Bronchial epithelial cell (primary cell): ENCODE results near the gene RIC1. TPM values are rescaled to one million over a fixed set of nuclear protein-coding genes. Genes with fewer than 3 reads are reported as not detected.
"Not testable (repeated sequence)": the region's sequence is repeated elsewhere in the genome, so short reads cannot be mapped to it uniquely, and the experiment has no call there.

Source experiments
- DNase-seq: peaks from one replicate; pipeline ENCODE4 v3.0.0-alpha.2; 2010; ENCODE audit warnings: low read depth
- FAIRE-seq: peaks from 2 replicates; lab custom pipeline; 2011; peaks lifted over from hg19 to GRCh38; lab: Jason Lieb, UNC
- H3K27me3 ChIP-seq: 2 replicates; pipeline ENCODE4 v1.5.1; 2011; ENCODE audit warnings: low read length; ENCODE audit not compliant: control insufficient read depth, insufficient read depth
- H3K36me3 ChIP-seq: 2 replicates; pipeline ENCODE4 v1.5.1; 2011; ENCODE audit warnings: low read length; ENCODE audit not compliant: control insufficient read depth, insufficient read depth
- H3K4me3 ChIP-seq: 2 replicates; pipeline ENCODE4 v1.5.1; 2011; ENCODE audit warnings: mild to moderate bottlenecking, low read depth, low read length, control low read depth
- CTCF ChIP-seq: IDR thresholded peaks from 2 replicates; pipeline ENCODE4 v1.5.1; 2011; ENCODE audit warnings: mild to moderate bottlenecking, moderate library complexity, low read length, control low read depth, inconsistent platforms; ENCODE audit not compliant: insufficient read depth, severe bottlenecking
- total RNA-seq: library from RNA; depleted of rRNA; stranded (reverse); fragments of >200 nt; gene quantifications from 2 replicates; pipeline ENCODE4 v1.2.1, GENCODE V29; 2014

Gene RIC1
- total RNA-seq, 1 donor from 2014 or later, result 34.2 TPM

- Histone ChIP-seq H3K36me3 (peaks cover 19% of the 10 kb centered on the region), H3K4me3 (no peak overlapping the region), H3K27me3 (no peaks in the 10 kb centered on the region)
- TF ChIP-seq CTCF, result no peak
- no peak for FAIRE-seq
- no peak for DNase-seq
Measured at GRCh38 chr9:5778805-5779204, 149.9 kb downstream of the RIC1 start.

- FAIRE-seq, DNase-seq, H3K4me3 ChIP-seq, H3K27me3 ChIP-seq: not testable (repeated sequence)
- H3K36me3 ChIP-seq, result peaks cover 14% of the 10 kb centered on the region
Measured at GRCh38 chr9:5779705-5780218, 150.9 kb downstream of the RIC1 start.

GRCh38 chr9:5783420-5783819 is 154.5 kb downstream of the RIC1 start:
- H3K27me3 ChIP-seq, DNase-seq, H3K4me3 ChIP-seq, FAIRE-seq: not testable (repeated sequence)
- peaks cover 11% of the 10 kb centered on the region for H3K36me3 ChIP-seq

GRCh38 chr9:5783982-5784381 is 155.1 kb downstream of the RIC1 start:
- Histone ChIP-seq H3K36me3 (peaks cover 8% of the 10 kb centered on the region), H3K4me3 (no peak overlapping the region), H3K27me3 (no peaks in the 10 kb centered on the region)
- FAIRE-seq (no peak), DNase-seq (no peak)
- TF ChIP-seq CTCF, result no peak

DNA sequence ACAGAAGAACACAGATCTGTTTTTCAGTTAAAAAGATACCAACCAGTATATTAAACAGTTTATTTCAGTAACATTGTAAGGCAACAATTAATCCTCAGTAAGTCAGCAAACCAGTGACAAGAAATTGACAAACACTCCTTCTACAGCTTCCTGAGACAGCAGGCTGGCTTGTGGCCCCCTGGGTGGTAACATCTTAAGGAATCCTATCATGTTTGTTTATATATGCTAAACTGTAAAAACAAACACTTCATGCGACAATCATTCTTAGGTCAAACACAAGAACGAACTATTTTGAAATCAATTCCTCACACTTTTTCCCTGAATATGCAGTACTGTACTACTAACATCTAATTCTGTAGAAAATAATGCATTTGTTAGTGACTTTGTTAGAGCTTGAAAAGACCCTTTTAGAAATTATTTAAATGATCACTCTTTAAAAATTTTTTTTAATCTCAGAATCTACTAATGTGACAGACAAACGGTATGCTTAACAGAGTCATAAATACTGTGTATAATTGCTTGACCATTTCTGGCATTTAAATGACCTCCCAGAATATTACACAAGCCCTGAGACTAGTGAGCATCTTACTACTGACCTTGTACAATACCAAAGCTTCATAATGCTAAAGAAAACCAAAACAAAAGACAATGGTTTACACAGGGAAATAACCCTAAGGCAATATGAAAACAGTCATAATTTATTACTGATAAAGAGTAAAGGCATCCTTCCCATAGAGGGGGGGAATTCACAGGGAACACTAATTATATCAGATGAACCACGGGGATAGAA is 155.8 kb downstream of the RIC1 start:
- Histone ChIP-seq H3K36me3 (peaks cover 6% of the 10 kb centered on the region), H3K27me3 (no peaks in the 10 kb centered on the region), H3K4me3 (no peak overlapping the region)
- TF ChIP-seq CTCF, result no peak
- DNase-seq, result no peak
- no peak for FAIRE-seq

DNA sequence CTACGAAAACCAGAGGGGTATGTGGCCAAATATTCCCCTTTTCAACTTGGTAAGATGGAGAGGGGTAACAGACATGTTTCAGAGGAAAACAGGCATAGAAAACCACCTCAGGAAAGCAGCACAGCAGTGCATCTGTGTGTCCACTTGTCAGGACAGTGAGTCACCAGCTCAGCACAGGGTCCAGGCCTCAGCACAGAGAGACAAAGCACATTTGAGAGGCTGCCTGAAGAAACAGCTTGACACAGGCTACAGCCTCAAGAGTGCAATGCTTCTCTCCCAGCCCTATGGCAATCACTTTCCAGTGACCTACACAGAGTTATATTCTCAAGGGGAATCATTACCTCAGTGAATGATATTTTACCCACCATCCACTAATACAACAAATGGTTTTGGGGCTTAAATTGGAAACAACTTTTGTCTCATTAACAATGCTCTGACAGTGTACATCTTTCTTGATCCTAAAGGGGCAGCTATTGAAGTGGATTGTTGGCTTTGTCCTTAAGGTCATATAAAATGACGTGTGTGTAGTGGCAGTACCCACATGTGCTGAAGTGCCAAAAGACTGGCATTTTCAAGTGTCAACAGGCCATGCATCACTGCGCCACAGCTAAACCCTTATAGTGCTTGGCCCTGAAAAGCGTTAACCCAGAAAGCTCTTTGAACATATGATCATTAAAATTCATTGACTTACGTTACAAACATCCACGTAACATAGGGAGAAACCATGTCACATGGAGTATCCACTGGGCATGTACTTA is 157.6 kb downstream of the RIC1 start:
- DNase-seq, result no peak

More for the DNA sequence above, 157.6 kb downstream of the RIC1 start:
- no peak overlapping the region for H3K4me3 ChIP-seq
- peaks cover 5% of the 10 kb centered on the region for H3K36me3 ChIP-seq
- H3K27me3 ChIP-seq, result no peaks in the 10 kb centered on the region
- no peak for FAIRE-seq
- no peak for TF ChIP-seq CTCF
